ENCODE data around the gene LRP1-AS. TPM values are rescaled to one million over a fixed set of nuclear protein-coding genes. Genes with fewer than 3 reads are reported as not detected.

Gene LRP1-AS
- polyA plus RNA-seq, 1 donor (not counting 4 experiments of a cell fraction or from before 2014, with no cell fraction given): not detected

GRCh38 chr12:57196439-57196838 is 49.0 kb upstream of the LRP1-AS start:
- FAIRE-seq (no peak), DNase-seq (ENCODE audit: low read depth, low spot score) (no peak)
- H2AFZ ChIP-seq (ENCODE audit: control insufficient read depth, low read length): no peak overlapping the region
- H3K27me3 ChIP-seq (ENCODE audit: control insufficient read depth, extremely low read depth, insufficient read depth, low read length): no peaks in the 10 kb centered on the region
- H3K9me3 ChIP-seq (ENCODE audit: control insufficient read depth, low read depth, low read length): no peaks in the 10 kb centered on the region
- H3K9ac ChIP-seq (ENCODE audit: control insufficient read depth, extremely low read depth, insufficient read depth, low read length): no peak overlapping the region
- H3K4me1 ChIP-seq (ENCODE audit: control insufficient read depth, extremely low read depth, insufficient read depth, low read length): no peaks in the 10 kb centered on the region
- H3K9me1 ChIP-seq (ENCODE audit: control insufficient read depth, extremely low read depth, insufficient read depth, low read length): no peaks in the 10 kb centered on the region
- H4K20me1 ChIP-seq (ENCODE audit: control insufficient read depth, extremely low read depth, insufficient read depth, low read length): no peaks in the 10 kb centered on the region
- H3K4me3 ChIP-seq (ENCODE audit: control insufficient read depth in 2 of 3, extremely low read depth in 1 of 3, insufficient read depth in 2 of 3, low read depth in 1 of 3, low read length in 3 of 3): no peak overlapping the region
- no peaks in the 10 kb centered on the region for H3K79me2 ChIP-seq (ENCODE audit: control insufficient read depth, insufficient read depth, low read length)
- dilution Hi-C loops (cut with MboI; ENCODE audit: extremely low pct_ligation_motif_present, low sequenced_read_pairs): no loop called here
- peaks cover 0 to 47% of the 10 kb centered on the region in 2 experiments for H3K36me3 ChIP-seq (ENCODE audit: control insufficient read depth in 2 of 2, extremely low read depth in 1 of 2, insufficient read depth in 2 of 2, low read length in 2 of 2)
- TF ChIP-seq CTCF (optimal IDR thresholded peaks at IDR 0.05 in 1 of 3, IDR thresholded peaks at IDR 0.05 in 1 of 3, conservative IDR thresholded peaks at IDR 0.05 in 1 of 3; ENCODE audit: extremely low read depth in 1 of 3, insufficient read depth in 2 of 3, low read length in 3 of 3) (no peak), EZH2 (IDR thresholded peaks at IDR 0.05; ENCODE audit: low read length) (no peak)
- no peak overlapping the region for H3K4me2 ChIP-seq (ENCODE audit: control insufficient read depth, extremely low read depth, insufficient read depth, low read depth, low read length)
- H3K27ac ChIP-seq (ENCODE audit: control insufficient read depth, insufficient read depth, low read length): no peak overlapping the region

DNA sequence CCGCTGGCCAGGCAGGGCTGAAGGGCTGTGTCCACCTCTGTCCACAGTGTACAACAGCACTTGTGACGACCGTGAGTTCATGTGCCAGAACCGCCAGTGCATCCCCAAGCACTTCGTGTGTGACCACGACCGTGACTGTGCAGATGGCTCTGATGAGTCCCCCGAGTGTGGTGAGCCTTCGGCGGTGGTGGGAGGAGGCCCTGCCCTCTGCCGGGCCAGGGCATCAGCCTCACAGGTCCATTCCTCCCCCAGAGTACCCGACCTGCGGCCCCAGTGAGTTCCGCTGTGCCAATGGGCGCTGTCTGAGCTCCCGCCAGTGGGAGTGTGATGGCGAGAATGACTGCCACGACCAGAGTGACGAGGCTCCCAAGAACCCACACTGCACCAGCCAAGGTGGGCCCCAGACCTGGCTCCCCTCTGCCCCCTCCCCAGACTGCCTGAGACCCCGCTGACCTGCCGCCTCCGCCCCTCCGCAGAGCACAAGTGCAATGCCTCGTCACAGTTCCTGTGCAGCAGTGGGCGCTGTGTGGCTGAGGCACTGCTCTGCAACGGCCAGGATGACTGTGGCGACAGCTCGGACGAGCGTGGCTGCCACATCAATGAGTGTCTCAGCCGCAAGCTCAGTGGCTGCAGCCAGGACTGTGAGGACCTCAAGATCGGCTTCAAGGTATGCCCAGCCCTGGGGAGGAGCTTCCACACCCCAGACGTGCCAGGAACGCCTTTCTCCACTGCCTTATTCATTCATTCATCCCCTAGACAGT is 48.4 kb upstream of the LRP1-AS start:
- no peaks in the 10 kb centered on the region for H3K9me3 ChIP-seq (ENCODE audit: control insufficient read depth, low read depth, low read length)
- H3K79me2 ChIP-seq (ENCODE audit: control insufficient read depth, insufficient read depth, low read length): no peaks in the 10 kb centered on the region
- no peaks in the 10 kb centered on the region for H3K9me1 ChIP-seq (ENCODE audit: control insufficient read depth, extremely low read depth, insufficient read depth, low read length)
- no peak for TF ChIP-seq EZH2 (IDR thresholded peaks at IDR 0.05; ENCODE audit: low read length)
- TF ChIP-seq CTCF (optimal IDR thresholded peaks at IDR 0.05 in 1 of 3, IDR thresholded peaks at IDR 0.05 in 1 of 3, conservative IDR thresholded peaks at IDR 0.05 in 1 of 3; ENCODE audit: extremely low read depth in 1 of 3, insufficient read depth in 2 of 3, low read length in 3 of 3): no peak
- no peaks in the 10 kb centered on the region for H4K20me1 ChIP-seq (ENCODE audit: control insufficient read depth, extremely low read depth, insufficient read depth, low read length)
- no peaks in the 10 kb centered on the region for H3K27me3 ChIP-seq (ENCODE audit: control insufficient read depth, extremely low read depth, insufficient read depth, low read length)
- H3K9ac ChIP-seq (ENCODE audit: control insufficient read depth, extremely low read depth, insufficient read depth, low read length): no peak overlapping the region
- no peak overlapping the region for H3K27ac ChIP-seq (ENCODE audit: control insufficient read depth, insufficient read depth, low read length)
- no peak overlapping the region for H3K4me3 ChIP-seq (ENCODE audit: control insufficient read depth in 2 of 3, extremely low read depth in 1 of 3, insufficient read depth in 2 of 3, low read depth in 1 of 3, low read length in 3 of 3)
- no peak overlapping the region for H3K4me2 ChIP-seq (ENCODE audit: control insufficient read depth, extremely low read depth, insufficient read depth, low read depth, low read length)
- no peaks in the 10 kb centered on the region for H3K4me1 ChIP-seq (ENCODE audit: control insufficient read depth, extremely low read depth, insufficient read depth, low read length)
- H2AFZ ChIP-seq (ENCODE audit: control insufficient read depth, low read length): no peak overlapping the region
- FAIRE-seq: no peak
- no peak for DNase-seq (ENCODE audit: low read depth, low spot score)
- dilution Hi-C loops (cut with MboI; ENCODE audit: extremely low pct_ligation_motif_present, low sequenced_read_pairs): no loop called here
- H3K36me3 ChIP-seq (ENCODE audit: control insufficient read depth in 2 of 2, extremely low read depth in 1 of 2, insufficient read depth in 2 of 2, low read length in 2 of 2): peaks cover 0 to 52% of the 10 kb centered on the region in 2 experiments

Data from keratinocyte (primary cell).